PC-9 (cell line): Measurements from ENCODE around the gene USP17L5.

Experiments
- EZH2 ChIP-seq: fragments of 200-600 bp; sonication (generic); IDR thresholded peaks from 2 replicates; pipeline ENCODE4 v1.8.0; 2017; ENCODE audit warnings: antibody characterized with exemption, low read depth
- TF ChIP-seq, protein P1 (sequence below): fragments of 200-600 bp; sonication (generic); conservative IDR thresholded peaks from 2 replicates; pipeline ENCODE4 v1.6.1; 2017; ENCODE audit warnings: mixed run types, antibody characterized with exemption, mild to moderate bottlenecking, moderate library complexity

DNA sequence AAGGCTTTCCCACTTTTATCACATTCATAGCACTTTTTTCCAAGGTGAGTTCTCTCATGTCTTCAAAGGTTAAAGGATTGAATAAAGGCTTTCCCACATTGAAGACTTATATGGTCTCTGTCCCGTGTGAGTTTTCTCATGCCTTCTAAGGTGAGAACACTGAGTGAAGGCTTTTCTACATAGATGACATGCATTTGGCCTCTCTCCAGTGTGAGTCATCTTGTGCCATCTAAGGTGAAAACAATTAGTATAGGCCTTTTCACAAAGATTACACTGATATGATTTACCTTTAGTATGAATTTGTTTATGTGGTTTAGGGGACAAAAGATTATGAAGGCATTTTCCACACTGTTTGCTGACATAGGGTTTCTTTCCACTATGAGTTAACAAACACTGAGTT, 44.9 kb downstream of the USP17L5 start:
- TF ChIP-seq, protein P1, sequence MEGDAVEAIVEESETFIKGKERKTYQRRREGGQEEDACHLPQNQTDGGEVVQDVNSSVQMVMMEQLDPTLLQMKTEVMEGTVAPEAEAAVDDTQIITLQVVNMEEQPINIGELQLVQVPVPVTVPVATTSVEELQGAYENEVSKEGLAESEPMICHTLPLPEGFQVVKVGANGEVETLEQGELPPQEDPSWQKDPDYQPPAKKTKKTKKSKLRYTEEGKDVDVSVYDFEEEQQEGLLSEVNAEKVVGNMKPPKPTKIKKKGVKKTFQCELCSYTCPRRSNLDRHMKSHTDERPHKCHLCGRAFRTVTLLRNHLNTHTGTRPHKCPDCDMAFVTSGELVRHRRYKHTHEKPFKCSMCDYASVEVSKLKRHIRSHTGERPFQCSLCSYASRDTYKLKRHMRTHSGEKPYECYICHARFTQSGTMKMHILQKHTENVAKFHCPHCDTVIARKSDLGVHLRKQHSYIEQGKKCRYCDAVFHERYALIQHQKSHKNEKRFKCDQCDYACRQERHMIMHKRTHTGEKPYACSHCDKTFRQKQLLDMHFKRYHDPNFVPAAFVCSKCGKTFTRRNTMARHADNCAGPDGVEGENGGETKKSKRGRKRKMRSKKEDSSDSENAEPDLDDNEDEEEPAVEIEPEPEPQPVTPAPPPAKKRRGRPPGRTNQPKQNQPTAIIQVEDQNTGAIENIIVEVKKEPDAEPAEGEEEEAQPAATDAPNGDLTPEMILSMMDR: no peak
- TF ChIP-seq EZH2: no peak
